Peyer's patch (tissue), 4 donors: ENCODE measurements around the gene UAP1. TPM values are rescaled to one million over a fixed set of nuclear protein-coding genes. Genes with fewer than 3 reads are reported as not detected.
"Not testable (repeated sequence)": the region's sequence is repeated elsewhere in the genome, so short reads cannot be mapped to it uniquely, and the experiment has no call there.

ENCODE experiments used
- DNase-seq, 3 donors: peaks; one replicate each; pipeline ENCODE4 v3.0.0-alpha.2; 2017 to 2019
- H3K27ac ChIP-seq, 4 donors: fragments of 200-600 bp; sonication (generic); one replicate each; pipeline ENCODE4 v1.5.1; 2016 to 2019
- H3K27me3 ChIP-seq, 2 donors: fragments of 200-600 bp; sonication (generic); one replicate each; pipeline ENCODE4 v1.5.1; 2019
- H3K36me3 ChIP-seq, 3 donors: fragments of 200-600 bp; sonication (generic); one replicate each; pipeline ENCODE4 v1.5.1; 2016 to 2019
- H3K4me1 ChIP-seq, 4 donors: fragments of 200-600 bp; sonication (generic); one replicate each; pipeline ENCODE4 v1.5.1; 2016 to 2019
- H3K4me3 ChIP-seq, 4 donors: fragments of 200-600 bp; sonication (generic); 1 replicate in 3 of 4; 2 replicates in 1 of 4; pipeline ENCODE4 v1.5.1; 2016 to 2019; ENCODE audit warnings: mild to moderate bottlenecking in 1 of 4
- H3K9me3 ChIP-seq, 4 donors: fragments of 200-600 bp; sonication (generic); one replicate each; pipeline ENCODE4 v1.5.1; 2016 to 2019; ENCODE audit warnings: mild to moderate bottlenecking in 1 of 4
- POLR2A ChIP-seq, 2 donors: fragments of 450-650 bp; IDR thresholded peaks; one replicate each; pipeline ENCODE4 v1.5.1; 2017; ENCODE audit warnings: antibody characterized with exemption in 2 of 2, mild to moderate bottlenecking in 2 of 2, moderate library complexity in 2 of 2
- total RNA-seq, 4 donors: library from RNA; depleted of rRNA; stranded (reverse); fragments of >200 nt; gene quantifications; one replicate each; pipeline ENCODE4 v1.1.0, GENCODE V29; 2016
- TF ChIP-seq, protein P1 (sequence below), 6 experiments: fragments of 450-650 bp in 4 of 6; fragments of 200-600 bp in 2 of 6; sonication (generic) in 1 of 6; IDR thresholded peaks; one replicate each; pipeline ENCODE4 v1.5.1; 2017 to 2019; ENCODE audit warnings: antibody characterized with exemption in 6 of 6, mild to moderate bottlenecking in 3 of 6, moderate library complexity in 1 of 6

UAP1 gene
- total RNA-seq, 4 donors from 2014 or later = 101 to 131 (median 122) TPM

DNA sequence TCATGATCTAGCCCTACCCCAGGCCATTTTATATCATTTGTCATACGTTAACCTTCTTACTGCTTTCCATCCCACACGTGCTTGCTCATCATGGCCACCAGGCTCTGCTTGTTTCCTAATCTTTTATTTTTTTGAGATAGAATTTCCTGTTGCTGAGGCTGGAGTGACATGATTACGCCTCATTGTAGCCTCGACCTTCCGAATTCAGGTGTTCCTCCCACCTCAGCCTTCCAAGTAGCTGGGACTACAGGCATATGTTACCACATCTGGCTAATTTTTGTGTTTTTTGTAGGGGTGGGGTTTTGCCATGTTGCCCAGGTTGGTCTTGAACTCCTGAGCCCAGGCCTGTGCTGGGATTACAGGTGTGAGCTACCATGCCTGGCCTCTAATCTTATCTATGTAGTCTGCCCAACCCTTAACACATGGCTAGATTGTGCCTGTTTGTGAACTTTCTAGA is 3.3 kb downstream of the UAP1 start:
- Histone ChIP-seq H3K27ac (no peak overlapping the region), H3K4me1 (peaks cover 0 to 25% (median 2%) of the 10 kb centered on the region in 4 donors), H3K9me3 (no peaks in the 10 kb centered on the region), H3K27me3 (no peaks in the 10 kb centered on the region), H3K36me3 (peaks cover 0 to 32% (median 0%) of the 10 kb centered on the region in 3 donors), H3K4me3 (peak overlapping the region in 1 of 4 donors; percentile 86)
- DNase-seq = no peak
- TF ChIP-seq, protein P1, sequence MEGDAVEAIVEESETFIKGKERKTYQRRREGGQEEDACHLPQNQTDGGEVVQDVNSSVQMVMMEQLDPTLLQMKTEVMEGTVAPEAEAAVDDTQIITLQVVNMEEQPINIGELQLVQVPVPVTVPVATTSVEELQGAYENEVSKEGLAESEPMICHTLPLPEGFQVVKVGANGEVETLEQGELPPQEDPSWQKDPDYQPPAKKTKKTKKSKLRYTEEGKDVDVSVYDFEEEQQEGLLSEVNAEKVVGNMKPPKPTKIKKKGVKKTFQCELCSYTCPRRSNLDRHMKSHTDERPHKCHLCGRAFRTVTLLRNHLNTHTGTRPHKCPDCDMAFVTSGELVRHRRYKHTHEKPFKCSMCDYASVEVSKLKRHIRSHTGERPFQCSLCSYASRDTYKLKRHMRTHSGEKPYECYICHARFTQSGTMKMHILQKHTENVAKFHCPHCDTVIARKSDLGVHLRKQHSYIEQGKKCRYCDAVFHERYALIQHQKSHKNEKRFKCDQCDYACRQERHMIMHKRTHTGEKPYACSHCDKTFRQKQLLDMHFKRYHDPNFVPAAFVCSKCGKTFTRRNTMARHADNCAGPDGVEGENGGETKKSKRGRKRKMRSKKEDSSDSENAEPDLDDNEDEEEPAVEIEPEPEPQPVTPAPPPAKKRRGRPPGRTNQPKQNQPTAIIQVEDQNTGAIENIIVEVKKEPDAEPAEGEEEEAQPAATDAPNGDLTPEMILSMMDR (IDR thresholded peaks at IDR 0.05) = peak in 1 of 6 experiments; percentile 10
- TF ChIP-seq POLR2A (IDR thresholded peaks at IDR 0.05) = no peak

GRCh38 chr1:162565460-162565859 is 3.9 kb downstream of the UAP1 start:
- H3K9me3 ChIP-seq = no peaks in the 10 kb centered on the region
- peaks cover 0 to 25% (median 2%) of the 10 kb centered on the region in 4 donors for H3K4me1 ChIP-seq

GRCh38 chr1:162566870-162567269 is 5.3 kb downstream of the UAP1 start:
- DNase-seq = no peak
- Histone ChIP-seq H3K4me3 (no peak overlapping the region), H3K4me1 (peaks cover 0 to 33% (median 2%) of the 10 kb centered on the region in 4 donors), H3K36me3 (peaks cover 0 to 32% (median 0%) of the 10 kb centered on the region in 3 donors), H3K27ac (no peak overlapping the region), H3K27me3 (no peaks in the 10 kb centered on the region), H3K9me3 (no peaks in the 10 kb centered on the region)
- TF ChIP-seq, protein P1 (IDR thresholded peaks at IDR 0.05) = no peak
- TF ChIP-seq POLR2A (IDR thresholded peaks at IDR 0.05) = no peak

More at GRCh38 chr1:162565460-162565859, 3.9 kb downstream of the UAP1 start:
- no peak overlapping the region for H3K4me3 ChIP-seq
- DNase-seq = no peak
- H3K36me3 ChIP-seq = peaks cover 0 to 32% (median 0%) of the 10 kb centered on the region in 3 donors
- no peaks in the 10 kb centered on the region for H3K27me3 ChIP-seq
- TF ChIP-seq, protein P1 (IDR thresholded peaks at IDR 0.05) = no peak
- no peak for TF ChIP-seq POLR2A (IDR thresholded peaks at IDR 0.05)
- no peak overlapping the region for H3K27ac ChIP-seq

DNA sequence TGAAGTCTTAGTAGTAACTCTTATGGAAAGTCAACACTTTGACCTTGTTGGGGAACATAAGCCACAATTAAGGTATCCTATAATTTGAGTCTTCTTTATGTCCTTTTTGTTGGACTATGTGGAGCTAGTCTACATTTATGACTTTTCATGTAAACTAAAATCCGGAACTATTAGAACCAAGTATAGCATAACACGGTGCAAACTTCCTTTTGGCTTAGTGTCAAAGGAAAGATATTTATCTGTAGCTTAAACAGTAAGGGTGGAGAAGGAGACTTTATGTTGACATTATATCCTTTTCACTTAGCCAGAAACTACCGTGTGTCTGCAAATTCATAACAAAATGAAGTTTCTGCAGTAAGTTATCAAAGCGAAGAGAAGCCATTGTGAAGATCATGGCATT is 7.3 kb downstream of the UAP1 start:
- TF ChIP-seq POLR2A (IDR thresholded peaks at IDR 0.05) = no peak
- TF ChIP-seq, protein P1 (IDR thresholded peaks at IDR 0.05) = no peak
- Histone ChIP-seq H3K27me3 (no peaks in the 10 kb centered on the region), H3K36me3 (peaks cover 0 to 35% (median 0%) of the 10 kb centered on the region in 3 donors), H3K9me3 (no peaks in the 10 kb centered on the region), H3K4me3 (no peak overlapping the region), H3K27ac (peak overlapping the region in 2 of 4 donors; percentile 4 to 54), H3K4me1 (peaks cover 0 to 38% (median 2%) of the 10 kb centered on the region in 4 donors)
- DNase-seq = no peak

DNA sequence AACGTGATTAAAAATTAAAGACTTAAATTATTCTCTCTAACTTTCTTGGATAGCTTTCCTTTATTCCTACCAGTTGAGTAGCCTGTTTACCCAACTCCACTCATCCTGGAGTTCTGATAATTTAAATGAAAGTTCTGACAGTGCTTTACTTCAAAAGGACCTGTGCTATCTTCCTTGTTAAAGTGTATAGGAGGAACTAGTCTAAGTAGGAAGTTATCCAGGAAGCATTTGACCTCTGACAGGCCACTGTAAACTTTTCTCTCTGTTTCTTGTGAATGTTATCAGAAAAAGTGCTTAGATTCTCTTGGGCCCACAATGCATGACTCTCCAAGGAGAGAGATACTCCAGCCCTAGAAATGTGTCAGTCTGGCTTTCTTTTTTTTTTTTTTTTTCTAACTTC is 9.2 kb downstream of the UAP1 start:
- H3K9me3 ChIP-seq = no peaks in the 10 kb centered on the region
- no peak overlapping the region for H3K27ac ChIP-seq
- no peaks in the 10 kb centered on the region for H3K27me3 ChIP-seq
- H3K36me3 ChIP-seq = peaks cover 0 to 38% (median 0%) of the 10 kb centered on the region in 3 donors
- TF ChIP-seq POLR2A (IDR thresholded peaks at IDR 0.05) = no peak
- TF ChIP-seq, protein P1 (IDR thresholded peaks at IDR 0.05) = no peak
- peaks cover 0 to 32% (median 2%) of the 10 kb centered on the region in 4 donors for H3K4me1 ChIP-seq
- no peak overlapping the region for H3K4me3 ChIP-seq
- DNase-seq = no peak

GRCh38 chr1:162571121-162571520 is 9.6 kb downstream of the UAP1 start:
- H3K9me3 ChIP-seq, H3K4me3 ChIP-seq, H3K27me3 ChIP-seq, H3K27ac ChIP-seq, DNase-seq: not testable (repeated sequence)
- Histone ChIP-seq H3K36me3 (peaks cover 0 to 34% (median 0%) of the 10 kb centered on the region in 3 donors), H3K4me1 (peaks cover 0 to 32% (median 2%) of the 10 kb centered on the region in 4 donors)
